ENCODE results near the gene GRIN1.
"Not testable (repeated sequence)": the region's sequence is repeated elsewhere in the genome, so short reads cannot be mapped to it uniquely, and the experiment has no call there.

GRIN1 gene

DNA sequence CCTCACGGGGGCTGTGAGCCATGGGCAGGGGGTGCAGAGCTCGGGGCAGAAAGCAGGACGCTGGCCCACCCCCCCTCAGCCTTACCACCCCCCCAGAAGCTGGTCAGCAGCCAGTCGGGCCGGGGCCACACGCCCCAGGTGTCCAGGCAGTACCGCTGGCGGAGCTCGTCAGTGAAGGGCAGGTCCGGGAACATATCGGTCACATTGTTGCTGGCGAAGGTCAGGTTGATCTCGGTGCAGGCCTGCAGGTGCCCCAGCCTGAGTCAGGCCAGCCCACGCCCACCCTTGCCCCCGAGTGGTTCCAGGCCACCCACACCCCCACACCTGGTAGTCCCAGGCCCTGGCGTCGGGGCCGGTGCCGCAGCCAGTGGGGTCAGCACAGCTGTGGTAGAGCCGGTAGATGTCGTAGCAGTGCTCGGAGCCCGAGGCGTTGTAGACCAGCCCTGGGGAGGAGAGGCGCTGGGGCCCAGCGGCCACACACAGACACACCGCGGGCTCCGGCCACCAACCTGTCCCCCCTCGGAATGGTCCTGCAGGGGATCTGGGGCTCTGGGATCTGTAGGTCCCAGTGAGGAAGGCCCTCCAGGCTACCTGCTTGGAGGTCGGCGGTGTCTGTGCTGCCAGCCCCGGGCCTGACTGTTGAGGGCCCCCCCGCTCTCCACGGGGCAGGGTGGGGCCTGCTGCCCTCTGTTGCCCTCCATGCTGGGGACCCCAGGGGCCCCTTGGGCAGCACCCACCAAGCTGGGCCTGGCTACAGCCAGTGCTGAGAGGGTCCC is 27.0 kb upstream of the GRIN1 start:
- DNase-seq (ENCODE audit: low read depth in 2 of 2), result no peak

DNA sequence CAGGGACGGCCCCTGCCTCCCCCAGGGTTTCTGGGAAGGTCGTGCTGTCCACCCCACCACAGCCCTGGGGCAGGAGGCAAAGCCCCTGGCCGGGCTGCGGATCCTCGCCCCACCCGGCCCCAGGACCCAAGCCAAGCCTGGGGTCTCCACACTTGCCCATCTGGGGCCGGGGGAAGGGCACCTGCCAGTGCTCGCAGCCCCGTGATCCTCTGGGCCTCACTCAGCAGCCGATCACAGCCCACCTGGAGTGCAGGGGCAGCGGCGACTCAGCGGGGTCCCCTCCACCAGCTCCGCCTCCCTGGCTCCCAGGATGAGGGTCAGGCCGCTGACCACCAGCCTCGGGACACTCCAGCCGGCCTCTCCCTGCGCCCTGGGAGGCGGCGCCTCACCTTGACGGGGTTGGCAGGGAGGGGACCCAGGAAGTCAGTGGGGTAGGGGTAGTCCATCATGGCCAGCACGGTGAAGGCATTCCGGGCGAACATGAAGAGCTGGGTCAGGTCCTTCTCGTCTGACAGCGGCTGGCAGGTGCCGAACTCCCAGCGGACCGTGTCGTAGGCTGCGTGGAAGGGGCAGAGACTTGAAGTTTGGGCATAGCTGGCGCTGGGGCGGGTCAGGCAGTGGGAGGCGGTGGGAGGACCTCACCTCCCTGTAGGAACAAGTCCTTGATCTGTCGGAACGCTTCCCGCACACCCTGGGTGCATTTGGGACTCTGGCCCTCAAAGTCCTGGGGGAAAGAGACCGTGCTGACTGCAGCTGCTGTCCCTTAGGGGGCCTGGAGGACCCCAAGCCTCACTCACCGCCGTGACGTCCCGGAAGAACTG is 26.2 kb upstream of the GRIN1 start:
- no peak for DNase-seq (ENCODE audit: low read depth in 2 of 2)

- DNase-seq (ENCODE audit: low read depth in 2 of 2), result no peak
Measured at GRCh38 chr9:137113385-137114159, 25.4 kb upstream of the GRIN1 start.

DNA sequence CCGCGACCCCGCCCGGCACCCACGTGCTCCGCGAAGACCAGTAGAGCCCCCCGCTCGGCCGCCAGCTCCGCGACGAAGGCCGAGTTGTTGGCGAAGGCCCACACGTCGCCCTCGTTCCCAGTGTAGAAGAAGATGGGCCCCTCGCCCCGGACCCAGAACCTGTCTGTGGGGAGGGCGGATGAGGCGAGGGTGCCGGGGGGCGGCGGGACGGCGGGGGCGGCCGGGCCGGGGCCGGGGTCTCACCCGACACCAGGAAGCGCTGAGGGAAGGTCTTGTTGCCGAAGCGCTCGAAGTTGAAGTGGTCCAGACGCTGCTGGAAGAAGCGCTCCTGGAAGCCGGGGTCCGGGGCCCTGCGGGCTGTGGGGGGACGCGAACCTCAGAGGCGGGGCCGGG is 24.7 kb upstream of the GRIN1 start:
- DNase-seq (ENCODE audit: low read depth in 2 of 2), result no peak

DNA sequence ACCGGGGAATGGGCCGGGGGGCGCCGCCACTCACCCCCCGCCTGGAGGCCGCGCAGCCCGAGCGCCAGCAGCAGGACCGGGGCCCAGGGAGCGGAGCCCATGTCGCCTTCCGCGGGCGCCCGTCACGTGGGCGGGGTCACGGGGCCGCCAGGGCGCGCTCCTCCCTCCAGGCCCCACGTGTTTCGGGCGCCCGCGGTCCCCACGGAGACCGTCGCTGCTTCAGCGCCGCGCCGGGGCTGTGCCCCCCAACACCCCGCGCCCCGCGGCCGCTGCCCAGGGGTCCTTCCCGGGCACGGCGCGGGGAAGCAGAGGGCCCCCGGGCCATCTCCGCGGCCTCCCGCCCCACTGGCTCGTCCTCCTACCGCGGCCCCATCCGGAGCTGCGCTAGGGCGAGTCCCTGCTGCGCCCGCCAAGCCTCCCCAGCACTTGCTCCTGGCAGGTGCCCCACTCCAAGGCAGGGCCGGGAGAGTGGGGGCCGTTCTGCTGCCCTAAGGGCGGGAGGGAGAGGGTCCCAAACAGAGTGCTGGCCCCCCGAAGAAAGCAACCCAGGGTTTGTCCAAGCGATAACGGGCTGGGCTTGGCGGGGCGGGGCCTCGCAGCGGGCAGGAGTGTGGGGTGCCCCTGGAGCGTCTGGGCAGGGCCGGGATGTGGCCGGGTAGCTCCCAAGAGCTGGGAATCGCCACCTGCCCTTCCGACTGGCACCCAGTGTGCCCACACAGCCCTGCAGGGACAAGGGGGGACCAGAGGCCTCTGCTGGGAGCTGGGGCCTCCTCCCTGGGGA is 24.2 kb upstream of the GRIN1 start, which contains the start of gene DPP7:
TSS of gene DPP7 (minus strand) at position 121 of the 781 bp plus-strand sequence. CDS start at position 101, 20 bp downstream.
- DNase-seq (ENCODE audit: low read depth in 2 of 2), result no peak

DNA sequence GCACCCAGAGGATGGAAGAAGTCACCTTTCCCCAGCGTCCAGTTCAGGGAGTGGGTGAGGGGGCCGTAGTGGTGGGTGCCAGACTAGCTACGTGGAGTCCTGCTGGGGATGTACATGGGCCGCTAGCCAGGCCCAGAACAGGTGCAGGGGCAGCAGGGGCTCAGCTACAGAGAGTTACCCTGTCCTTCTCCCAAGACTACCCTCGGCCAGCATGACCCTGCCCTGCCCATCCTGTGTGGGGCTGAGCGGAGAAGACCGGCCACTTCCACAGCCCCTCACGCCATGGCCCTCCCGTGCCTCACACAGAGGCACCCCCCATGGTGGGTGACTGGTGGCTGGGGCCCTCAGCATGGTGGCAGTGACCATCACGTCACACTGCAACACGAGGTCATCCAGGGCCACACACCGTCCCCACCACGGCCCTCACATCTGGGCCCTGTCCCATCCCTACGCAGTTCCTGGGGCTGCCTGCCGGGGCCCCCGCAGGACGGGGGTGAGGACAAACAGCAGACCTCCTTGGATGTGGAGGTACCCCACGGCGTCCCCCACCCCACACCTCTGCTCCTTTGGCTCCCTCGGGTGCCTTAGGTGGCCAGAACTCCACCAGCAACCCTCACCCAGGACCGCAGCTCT is 23.4 kb upstream of the GRIN1 start:
- DNase-seq (ENCODE audit: low read depth in 2 of 2), result no peak

DNA sequence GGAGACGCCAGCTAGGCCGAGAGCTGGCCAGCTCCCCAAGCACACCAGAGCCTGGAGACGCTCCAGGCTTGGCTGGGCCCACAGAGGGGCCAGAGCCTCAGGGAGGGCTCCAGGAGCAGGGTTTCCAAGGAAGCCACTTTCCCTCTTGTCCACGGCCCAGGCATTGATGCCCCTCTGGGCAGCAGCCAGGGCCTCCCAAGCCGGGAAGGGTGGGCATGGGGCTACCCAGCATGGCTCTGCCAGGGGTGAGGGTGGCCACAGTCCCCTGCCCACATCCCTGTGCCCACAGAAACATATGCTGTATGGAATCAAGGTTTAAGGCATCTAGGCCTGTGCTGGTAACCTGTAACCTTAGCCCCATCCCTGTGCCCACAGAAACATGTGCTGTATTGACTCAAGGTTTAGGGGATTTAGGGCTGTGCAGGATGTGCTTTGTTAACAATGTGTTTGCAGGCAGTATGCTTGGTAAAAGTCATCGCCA is 22.9 kb upstream of the GRIN1 start:
- DNase-seq (ENCODE audit: low read depth in 2 of 2), result no peak

GRCh38 chr9:137116728-137117127 is 22.2 kb upstream of the GRIN1 start:
- no peak for DNase-seq (ENCODE audit: low read depth in 2 of 2)

DNA sequence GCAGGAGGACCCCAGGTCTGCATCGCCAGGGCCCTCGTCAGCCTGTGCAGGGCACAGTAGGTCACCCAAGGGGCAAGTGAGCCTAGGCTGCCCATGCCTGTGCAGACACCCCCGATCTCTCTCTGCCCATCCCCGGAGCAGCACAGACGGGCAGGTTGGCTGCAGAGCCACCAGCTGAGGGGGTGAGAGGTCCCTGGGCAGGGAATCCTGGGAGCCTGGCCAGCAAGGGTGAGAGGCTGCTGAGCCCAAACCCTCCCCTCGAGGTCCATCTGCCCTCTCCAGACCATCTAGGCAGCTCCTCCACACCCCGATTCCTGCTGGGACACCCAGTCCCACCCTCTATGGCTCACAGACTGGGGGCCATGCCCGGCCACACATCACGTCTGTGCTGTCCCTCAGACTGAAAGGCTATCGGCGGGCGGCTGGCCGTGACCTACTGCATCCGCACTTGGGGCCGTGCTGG is 21.7 kb upstream of the GRIN1 start:
- no peak for DNase-seq (ENCODE audit: low read depth in 2 of 2)

DNA sequence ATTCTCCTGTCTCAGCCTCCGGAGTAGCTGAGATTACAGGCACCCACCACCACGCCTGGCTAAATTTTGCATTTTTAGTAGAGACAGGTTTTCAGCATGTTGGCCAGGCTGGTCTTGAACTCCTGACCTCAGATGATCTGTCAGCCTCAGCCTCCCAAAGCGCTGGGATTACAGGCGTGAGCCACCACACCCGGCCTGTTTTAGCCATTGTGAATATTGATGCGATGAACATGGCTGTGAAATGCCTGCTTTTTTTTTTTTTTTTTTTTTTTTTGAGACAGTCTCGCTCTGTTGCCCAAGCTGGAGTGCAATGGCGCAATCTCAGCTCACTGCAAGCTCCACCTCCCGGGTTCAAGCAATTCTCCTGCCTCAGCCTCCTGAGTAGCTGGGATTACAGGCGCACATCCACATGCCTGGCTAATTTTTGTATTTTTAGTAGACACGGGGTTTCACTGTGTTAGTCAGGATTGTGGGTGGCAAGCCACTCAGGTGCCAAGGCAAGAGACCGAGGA is 20.8 kb upstream of the GRIN1 start:
- DNase-seq (ENCODE audit: low read depth in 2 of 2), result not testable (repeated sequence)

GRCh38 chr9:137121927-137122795 is 16.8 kb upstream of the GRIN1 start:
- not testable (repeated sequence) for DNase-seq (ENCODE audit: low read depth in 2 of 2)

DNA sequence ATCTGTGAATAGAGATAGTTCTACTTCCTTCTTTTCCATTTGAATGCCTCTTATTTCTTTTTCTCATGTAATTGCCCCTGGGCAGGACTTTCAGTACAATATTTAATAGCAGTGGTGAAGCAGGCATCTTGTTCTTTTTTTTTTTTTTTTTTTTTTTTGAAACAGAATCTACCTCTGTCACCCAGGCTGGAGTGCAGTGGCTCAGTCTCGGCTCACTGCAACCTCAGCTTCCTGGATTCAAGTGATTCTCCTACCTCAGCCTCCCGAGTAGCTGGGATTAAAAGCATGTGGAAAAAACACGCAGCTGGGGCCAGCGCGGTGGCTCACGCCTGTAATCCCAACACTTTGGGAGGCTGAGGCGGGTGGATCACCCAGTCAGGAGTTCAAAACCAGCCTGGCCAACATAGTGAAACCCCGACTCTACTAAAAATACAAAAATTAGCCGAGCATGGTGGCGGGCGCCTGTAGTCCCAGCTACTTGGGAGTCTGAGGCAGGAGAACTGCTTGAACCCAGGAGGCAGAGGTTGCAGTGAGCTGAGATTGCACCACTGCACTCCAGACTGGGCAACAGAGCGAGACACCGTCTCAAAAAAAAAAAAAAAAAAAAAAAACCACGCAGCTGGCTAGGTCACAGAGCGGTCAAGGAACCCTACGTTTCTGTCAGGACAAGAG is 16.0 kb upstream of the GRIN1 start:
- not testable (repeated sequence) for DNase-seq (ENCODE audit: low read depth in 2 of 2)

DNA sequence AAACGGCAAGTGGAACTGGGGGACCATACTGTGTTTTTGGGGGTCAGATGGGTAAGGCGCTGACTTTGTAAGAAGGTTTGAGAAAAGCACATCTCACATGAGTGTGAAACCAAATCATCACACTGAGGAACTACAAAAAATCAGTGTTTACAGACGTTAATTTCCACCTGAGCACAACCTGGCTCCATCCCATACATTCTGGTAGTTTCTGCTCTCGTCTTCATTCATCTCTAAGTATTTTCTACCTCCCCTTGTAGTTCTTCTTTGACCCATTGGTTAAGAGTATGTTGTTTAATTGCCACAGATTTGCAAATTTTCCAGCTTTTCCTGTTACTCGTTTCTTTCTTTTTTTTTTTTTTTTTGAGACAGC is 15.5 kb upstream of the GRIN1 start:
- DNase-seq (ENCODE audit: low read depth in 2 of 2), result no peak

DNA sequence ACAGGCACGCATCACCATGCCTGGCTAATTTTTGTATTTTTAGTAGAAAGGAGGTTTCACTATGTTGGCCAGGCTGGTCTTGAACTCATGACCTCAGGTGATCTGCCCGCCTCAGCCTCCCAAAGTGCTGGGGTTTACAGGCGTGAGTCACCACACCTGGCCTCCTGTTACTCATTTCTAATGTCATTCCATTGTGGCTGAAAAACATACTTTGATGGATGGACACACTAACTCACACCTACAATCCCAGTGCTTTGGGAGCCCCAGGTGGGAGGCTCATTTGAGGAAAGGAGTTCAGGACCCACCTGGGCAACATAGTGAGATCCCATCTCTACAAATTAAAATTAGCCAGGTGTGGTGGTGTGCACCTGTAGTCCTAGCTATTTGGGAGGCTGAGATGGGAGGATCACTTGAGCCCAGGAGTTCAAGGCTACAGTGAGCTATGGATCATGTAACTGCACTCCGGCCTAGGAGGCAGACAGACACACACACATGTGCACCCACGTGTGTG is 14.9 kb upstream of the GRIN1 start:
- DNase-seq (ENCODE audit: low read depth in 2 of 2), result not testable (repeated sequence)

- DNase-seq (ENCODE audit: low read depth in 2 of 2), result no peak
Measured at GRCh38 chr9:137126786-137127185, 12.2 kb upstream of the GRIN1 start.

DNA sequence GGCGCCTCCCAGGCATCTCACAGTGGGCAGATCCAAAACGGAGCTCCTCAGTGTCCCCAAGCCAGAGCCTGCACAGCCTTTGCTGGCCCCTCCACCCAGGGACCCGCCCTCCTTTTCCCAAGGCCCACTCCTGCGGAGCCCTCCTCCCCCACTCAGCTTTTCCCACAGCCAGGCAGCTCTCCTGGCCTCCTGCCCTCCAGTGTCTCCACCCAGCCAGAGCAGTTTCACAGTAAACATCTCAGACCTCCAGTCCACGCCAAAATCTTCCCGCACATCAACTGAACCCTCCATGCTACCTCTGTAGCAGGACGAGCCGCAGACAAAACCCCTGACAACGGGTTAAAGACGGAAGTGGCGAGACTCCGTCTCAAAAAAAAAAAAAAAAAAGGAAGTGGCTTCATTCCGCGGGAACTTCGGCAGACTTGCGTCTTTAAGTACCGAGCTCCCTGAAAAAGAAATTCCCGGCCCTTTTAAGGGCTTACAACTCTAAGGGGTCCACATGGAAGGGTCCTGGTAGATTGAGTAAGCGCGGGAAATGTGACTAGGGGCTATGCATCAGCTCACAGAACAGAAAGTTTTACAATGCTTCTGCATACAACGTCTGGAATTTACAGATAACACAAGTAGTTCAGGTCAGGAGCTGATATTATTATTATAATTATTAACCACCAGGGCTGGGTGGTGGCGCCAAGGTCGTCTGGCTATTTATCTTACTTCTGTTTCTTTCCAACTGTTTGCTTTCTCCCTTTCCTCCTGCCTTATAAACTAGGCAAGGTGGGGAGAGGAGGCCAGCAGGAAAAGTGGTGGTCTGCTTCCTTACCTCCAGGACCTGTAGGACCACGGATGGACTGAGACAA is 11.4 kb upstream of the GRIN1 start:
- DNase-seq (ENCODE audit: low read depth in 2 of 2), result no peak

- no peak for DNase-seq (ENCODE audit: low read depth in 2 of 2)
Measured at GRCh38 chr9:137128158-137128861, 10.6 kb upstream of the GRIN1 start.
